GM12892 (cell line): Measurements from ENCODE around the gene KRTAP5-2.

Source experiments
- POLR2A ChIP-seq: IDR thresholded peaks from 2 replicates; pipeline ENCODE4 v1.6.1; 2011; ENCODE audit warnings: low read depth, low read length, control low read depth
- POLR2AphosphoS5 ChIP-seq: IDR thresholded peaks from 2 replicates; pipeline ENCODE4 v1.6.1; 2011; ENCODE audit warnings: low read depth, low read length, control low read depth
- TAF1 ChIP-seq: IDR thresholded peaks from 2 replicates; pipeline ENCODE4 v1.6.1; 2011; ENCODE audit warnings: low read depth, mild to moderate bottlenecking, control low read depth, low read length, borderline replicate concordance

GRCh38 chr11:1570531-1570895 is 27.6 kb downstream of the KRTAP5-2 start:
- TF ChIP-seq POLR2AphosphoS5 (no peak), POLR2A (no peak), TAF1 (no peak)
